ENCODE results near the gene PNLIP.

PNLIP gene

DNA sequence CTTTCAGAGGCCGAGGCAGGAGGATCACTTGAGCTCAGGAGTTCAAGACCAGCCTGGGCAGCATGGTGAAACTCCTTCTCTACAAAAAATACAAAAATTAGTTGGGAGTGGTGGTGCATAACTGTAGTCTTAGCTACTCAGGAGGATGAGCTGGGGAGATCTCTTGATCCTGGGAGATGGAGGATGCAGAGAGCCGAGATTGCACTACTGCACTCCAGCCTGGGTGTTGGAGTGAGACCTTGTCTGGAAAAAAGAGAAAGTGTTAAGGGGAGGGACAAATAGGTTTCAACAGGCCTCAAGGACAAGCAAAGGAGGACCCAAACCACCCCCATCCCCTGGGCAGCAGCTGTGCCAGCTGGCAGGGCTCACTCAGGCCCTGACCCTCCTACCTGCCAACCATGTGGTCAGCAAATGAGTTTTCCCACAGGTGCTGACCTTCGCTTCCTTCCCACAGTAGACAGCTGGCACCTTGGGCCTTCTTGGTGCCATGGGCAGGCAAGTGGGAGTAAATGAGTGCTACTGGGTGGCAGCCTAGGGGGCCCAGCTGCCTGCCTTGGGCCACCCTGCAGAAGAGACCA is 69.6 kb downstream of the PNLIP start:
- Histone ChIP-seq H3K27ac (ENCODE audit: low read depth, low read length) (no peak overlapping the region), H3K9me3 (ENCODE audit: insufficient read depth, low read length) (no peaks in the 10 kb centered on the region), H3K9ac (ENCODE audit: low read length) (no peak overlapping the region), H3F3A (ENCODE audit: insufficient read depth) (no peaks in the 10 kb centered on the region), H2AFZ (ENCODE audit: low read depth, low read length, severe bottlenecking) (no peak overlapping the region), H3K4me3 (ENCODE audit: insufficient read depth, low read length, poor library complexity, severe bottlenecking) (no peak overlapping the region), H3K4me2 (ENCODE audit: low read depth, low read length, poor library complexity, severe bottlenecking) (no peak overlapping the region), H3K79me2 (ENCODE audit: insufficient read depth, low read length) (no peaks in the 10 kb centered on the region), H4K20me1 (ENCODE audit: low read depth, low read length) (no peaks in the 10 kb centered on the region), H3K9me2 (replicated peaks; ENCODE audit: insufficient read depth, low read length) (no peaks in the 10 kb centered on the region), H3K36me3 (ENCODE audit: low read length) (no peaks in the 10 kb centered on the region), H3K27me3 (ENCODE audit: low read length) (no peaks in the 10 kb centered on the region)
- TF ChIP-seq CTCF (IDR thresholded peaks at IDR 0.05; ENCODE audit: insufficient read depth, low read length, poor library complexity, severe bottlenecking) (no peak), EZH2phosphoT487 (conservative IDR thresholded peaks at IDR 0.05; ENCODE audit: low read length) (no peak)

All from SU-DHL-6 (cell line).